ENCODE results near the gene AP3S2. TPM values are rescaled to one million over a fixed set of nuclear protein-coding genes. Genes with fewer than 3 reads are reported as not detected.
"Not testable (repeated sequence)": the region's sequence is repeated elsewhere in the genome, so short reads cannot be mapped to it uniquely, and the experiment has no call there.

The AP3S2 gene
- polyA plus RNA-seq, 1 experiment: 23.5 TPM

DNA sequence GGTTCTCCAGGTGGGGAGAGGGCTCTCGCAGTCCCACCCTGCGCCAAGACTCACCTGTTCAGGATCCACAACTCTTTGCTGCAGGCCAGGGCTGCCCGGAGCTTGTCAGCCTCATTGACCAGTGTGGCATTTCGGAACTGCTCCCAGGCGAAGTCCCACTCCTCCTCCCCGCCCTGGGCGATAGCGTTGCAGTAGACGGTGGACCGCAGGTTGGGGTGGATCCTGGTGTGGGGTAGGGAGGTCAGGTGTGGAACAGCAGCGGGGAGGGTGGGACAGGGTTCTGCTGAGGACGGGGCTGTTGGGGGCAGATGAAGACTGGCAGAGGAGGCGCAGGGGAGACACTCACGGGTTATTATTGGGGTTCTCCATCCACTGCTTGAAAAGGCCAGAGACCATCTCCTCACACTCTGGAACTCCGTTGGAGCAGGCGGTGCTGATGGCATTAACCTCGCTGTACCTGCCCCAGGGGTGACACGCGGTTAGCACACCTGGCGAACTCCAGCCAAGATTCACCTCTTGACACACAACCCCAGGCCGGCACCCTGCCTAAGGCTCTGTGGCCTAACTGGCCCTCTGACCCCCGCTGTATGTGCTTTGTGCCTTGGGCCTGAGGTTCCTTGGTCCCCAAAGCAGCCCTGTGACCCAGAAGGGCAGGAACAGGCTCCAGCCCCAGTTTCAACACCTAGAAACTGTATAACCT is 101.5 kb downstream of the AP3S2 start:
- DNase-seq (ENCODE audit: low read depth): no peak
- no peaks in the 10 kb centered on the region for H3K27me3 ChIP-seq (ENCODE audit: control insufficient read depth, insufficient read depth, low read length)
- POLR2A ChIA-PET: no interaction called here
- H3K36me3 ChIP-seq (ENCODE audit: control insufficient read depth, insufficient read depth, low read length): peaks cover 37% of the 10 kb centered on the region
- TF ChIP-seq, protein P1, sequence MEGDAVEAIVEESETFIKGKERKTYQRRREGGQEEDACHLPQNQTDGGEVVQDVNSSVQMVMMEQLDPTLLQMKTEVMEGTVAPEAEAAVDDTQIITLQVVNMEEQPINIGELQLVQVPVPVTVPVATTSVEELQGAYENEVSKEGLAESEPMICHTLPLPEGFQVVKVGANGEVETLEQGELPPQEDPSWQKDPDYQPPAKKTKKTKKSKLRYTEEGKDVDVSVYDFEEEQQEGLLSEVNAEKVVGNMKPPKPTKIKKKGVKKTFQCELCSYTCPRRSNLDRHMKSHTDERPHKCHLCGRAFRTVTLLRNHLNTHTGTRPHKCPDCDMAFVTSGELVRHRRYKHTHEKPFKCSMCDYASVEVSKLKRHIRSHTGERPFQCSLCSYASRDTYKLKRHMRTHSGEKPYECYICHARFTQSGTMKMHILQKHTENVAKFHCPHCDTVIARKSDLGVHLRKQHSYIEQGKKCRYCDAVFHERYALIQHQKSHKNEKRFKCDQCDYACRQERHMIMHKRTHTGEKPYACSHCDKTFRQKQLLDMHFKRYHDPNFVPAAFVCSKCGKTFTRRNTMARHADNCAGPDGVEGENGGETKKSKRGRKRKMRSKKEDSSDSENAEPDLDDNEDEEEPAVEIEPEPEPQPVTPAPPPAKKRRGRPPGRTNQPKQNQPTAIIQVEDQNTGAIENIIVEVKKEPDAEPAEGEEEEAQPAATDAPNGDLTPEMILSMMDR (IDR thresholded peaks at IDR 0.05; ENCODE audit: insufficient read depth, low read depth, low read length): no peak
- no peak overlapping the region for H3K4me3 ChIP-seq (ENCODE audit: low read depth, low read length)
- CTCF ChIA-PET: interaction anchor here (0.6 to 1.4 kb wide), 2 partner anchors 14 to 137 kb away, joined by 3 read pairs; no protein-coding TSS in a partner anchor

DNA sequence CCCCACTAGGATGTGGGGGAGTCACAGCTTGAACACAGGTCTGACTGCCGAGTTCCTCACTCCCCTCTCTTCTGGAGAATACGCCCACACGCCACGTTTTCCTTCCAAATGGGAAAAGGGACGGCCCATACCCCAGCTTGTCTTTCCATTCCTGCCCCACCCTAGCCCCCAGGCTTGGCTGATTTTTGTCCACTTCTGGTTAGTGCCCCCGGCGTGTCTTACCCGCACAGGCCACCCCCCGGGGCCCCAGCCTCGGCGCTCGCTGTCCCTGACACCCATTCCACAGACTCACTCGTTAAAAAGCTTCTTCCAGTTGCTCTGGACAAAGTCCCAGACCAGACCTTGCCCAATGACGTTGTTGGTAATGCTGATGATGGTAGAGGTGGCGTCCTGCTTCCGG is 103.1 kb downstream of the AP3S2 start:
- Histone ChIP-seq H3K27me3 (ENCODE audit: control insufficient read depth, insufficient read depth, low read length) (no peaks in the 10 kb centered on the region), H3K36me3 (ENCODE audit: control insufficient read depth, insufficient read depth, low read length) (peaks cover 31% of the 10 kb centered on the region), H3K4me3 (ENCODE audit: low read depth, low read length) (no peak overlapping the region)
- ChIA-PET POLR2A (no interaction called here), CTCF (interaction anchor here (1.6 kb wide), 1 partner anchor 84 kb away, joined by 5 read pairs; no protein-coding TSS in a partner anchor)
- TF ChIP-seq, protein P1 (IDR thresholded peaks at IDR 0.05; ENCODE audit: insufficient read depth, low read depth, low read length): no peak
- DNase-seq (ENCODE audit: low read depth): no peak

DNA sequence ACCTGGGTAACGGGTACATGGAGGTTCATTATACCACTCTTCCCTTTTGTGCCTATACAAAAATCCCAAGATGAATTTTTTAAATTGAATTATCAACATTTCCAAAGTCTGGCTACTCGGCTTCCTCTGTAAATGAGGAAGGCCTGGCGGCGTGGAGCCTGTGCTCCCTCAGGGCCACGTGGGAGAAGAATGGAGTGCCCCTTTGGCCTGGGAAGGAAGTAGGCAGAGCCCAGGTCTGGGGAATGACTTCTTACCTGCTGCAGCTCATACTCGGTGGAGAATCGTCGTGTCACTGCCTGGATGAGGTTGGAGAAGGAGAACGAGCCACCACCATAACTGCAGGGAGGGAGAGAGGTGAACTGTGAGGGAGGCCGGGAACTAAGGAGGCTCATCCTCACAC is 103.6 kb downstream of the AP3S2 start:
- H3K27me3 ChIP-seq (ENCODE audit: control insufficient read depth, insufficient read depth, low read length): no peaks in the 10 kb centered on the region
- ChIA-PET POLR2A (no interaction called here), CTCF (interaction anchor here (1.6 kb wide), 1 partner anchor 85 kb away, joined by 5 read pairs; no protein-coding TSS in a partner anchor)

DNA sequence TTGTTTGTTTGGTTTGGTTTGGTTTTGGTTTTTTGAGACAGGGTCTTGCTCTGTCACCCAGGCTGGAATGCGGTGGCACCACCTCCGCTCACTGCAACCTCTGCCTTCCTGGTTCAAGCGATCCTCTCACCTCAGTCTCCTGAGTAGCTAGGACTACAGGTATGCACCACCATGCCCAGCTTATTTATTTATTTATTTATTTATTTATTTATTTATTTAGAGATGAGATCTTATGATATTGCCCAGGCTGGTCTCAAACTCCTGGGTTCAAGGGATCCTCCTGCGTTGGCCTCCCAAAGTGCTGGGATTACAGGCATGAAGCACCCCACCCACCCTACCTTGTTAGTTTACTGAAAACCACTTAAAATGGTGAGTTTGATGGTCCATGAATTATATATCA is 105.2 kb downstream of the AP3S2 start:
- peaks cover 33% of the 10 kb centered on the region for H3K36me3 ChIP-seq (ENCODE audit: control insufficient read depth, insufficient read depth, low read length)
- H3K4me3 ChIP-seq (ENCODE audit: low read depth, low read length); POLR2A ChIA-PET; DNase-seq (ENCODE audit: low read depth); H3K27me3 ChIP-seq (ENCODE audit: control insufficient read depth, insufficient read depth, low read length): not testable (repeated sequence)
- CTCF ChIA-PET: interaction anchor here (0.6 to 1.2 kb wide), 2 partner anchors 29 to 100 kb away, joined by 3 read pairs; no protein-coding TSS in a partner anchor

More for the DNA sequence above, 103.6 kb downstream of the AP3S2 start:
- Histone ChIP-seq H3K4me3 (ENCODE audit: low read depth, low read length) (no peak overlapping the region), H3K36me3 (ENCODE audit: control insufficient read depth, insufficient read depth, low read length) (peaks cover 30% of the 10 kb centered on the region)
- no peak for DNase-seq (ENCODE audit: low read depth)
- TF ChIP-seq, protein P1 (IDR thresholded peaks at IDR 0.05; ENCODE audit: insufficient read depth, low read depth, low read length): no peak

DNA sequence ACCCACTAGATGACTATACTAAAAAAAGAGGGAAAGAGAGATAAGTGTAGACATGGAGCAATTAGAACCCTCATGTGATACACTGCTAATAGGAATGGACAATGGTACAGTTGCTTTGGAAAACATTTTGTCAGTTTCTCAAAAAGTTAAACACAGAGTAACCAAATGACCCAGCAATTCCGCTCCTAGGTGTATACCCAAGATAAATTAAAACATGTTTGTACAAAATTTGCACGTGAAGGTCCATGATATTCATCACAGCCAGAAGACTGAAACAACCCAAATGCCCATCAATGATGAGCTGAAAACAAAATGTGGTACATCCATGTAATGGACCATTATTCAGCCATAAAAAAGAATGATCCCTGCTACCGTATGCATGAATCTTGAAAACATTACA is 105.8 kb downstream of the AP3S2 start:
- CTCF ChIA-PET: interaction anchor here (0.6 kb wide), 1 partner anchor 28 kb away, joined by 3 read pairs; no protein-coding TSS in a partner anchor
- H3K4me3 ChIP-seq (ENCODE audit: low read depth, low read length): no peak overlapping the region
- H3K36me3 ChIP-seq (ENCODE audit: control insufficient read depth, insufficient read depth, low read length): peaks cover 30% of the 10 kb centered on the region
- H3K27me3 ChIP-seq (ENCODE audit: control insufficient read depth, insufficient read depth, low read length): no peaks in the 10 kb centered on the region
- POLR2A ChIA-PET: no interaction called here
- TF ChIP-seq, protein P1 (IDR thresholded peaks at IDR 0.05; ENCODE audit: insufficient read depth, low read depth, low read length): no peak
- DNase-seq (ENCODE audit: low read depth): no peak

DNA sequence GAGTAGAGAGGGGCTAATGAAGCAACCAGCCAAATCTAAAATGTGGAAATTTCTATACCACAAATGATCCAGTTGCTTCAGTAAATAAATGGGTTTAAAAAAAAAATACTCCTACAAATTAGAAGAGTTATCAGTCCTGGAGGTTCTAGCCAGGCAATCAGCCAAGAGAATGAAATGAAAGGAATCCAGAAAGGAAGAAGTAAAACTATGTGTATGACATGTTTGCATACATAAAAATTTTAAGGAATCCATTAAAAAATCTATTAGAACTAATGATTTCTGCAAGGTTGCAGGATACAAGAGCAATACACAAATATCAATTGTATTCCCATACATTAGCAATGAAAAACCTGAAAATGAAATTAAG is 108.0 kb downstream of the AP3S2 start:
- Histone ChIP-seq H3K4me3 (ENCODE audit: low read depth, low read length) (no peak overlapping the region), H3K27me3 (ENCODE audit: control insufficient read depth, insufficient read depth, low read length) (no peaks in the 10 kb centered on the region), H3K36me3 (ENCODE audit: control insufficient read depth, insufficient read depth, low read length) (peaks cover 12% of the 10 kb centered on the region)
- DNase-seq (ENCODE audit: low read depth): no peak
- POLR2A ChIA-PET: no interaction called here
- TF ChIP-seq, protein P1 (IDR thresholded peaks at IDR 0.05; ENCODE audit: insufficient read depth, low read depth, low read length): no peak
- CTCF ChIA-PET: no interaction called here

Measured in BJ (cell line).